ENCODE measurements around the gene TSGA10.
"Not testable (repeated sequence)": the region's sequence is repeated elsewhere in the genome, so short reads cannot be mapped to it uniquely, and the experiment has no call there.

The TSGA10 gene

GRCh38 chr2:99152199-99152895 lies 2.4 kb downstream of the TSGA10 start:
- DNase-seq (ENCODE audit: low read depth), result no peak
- TF ChIP-seq, protein P1, sequence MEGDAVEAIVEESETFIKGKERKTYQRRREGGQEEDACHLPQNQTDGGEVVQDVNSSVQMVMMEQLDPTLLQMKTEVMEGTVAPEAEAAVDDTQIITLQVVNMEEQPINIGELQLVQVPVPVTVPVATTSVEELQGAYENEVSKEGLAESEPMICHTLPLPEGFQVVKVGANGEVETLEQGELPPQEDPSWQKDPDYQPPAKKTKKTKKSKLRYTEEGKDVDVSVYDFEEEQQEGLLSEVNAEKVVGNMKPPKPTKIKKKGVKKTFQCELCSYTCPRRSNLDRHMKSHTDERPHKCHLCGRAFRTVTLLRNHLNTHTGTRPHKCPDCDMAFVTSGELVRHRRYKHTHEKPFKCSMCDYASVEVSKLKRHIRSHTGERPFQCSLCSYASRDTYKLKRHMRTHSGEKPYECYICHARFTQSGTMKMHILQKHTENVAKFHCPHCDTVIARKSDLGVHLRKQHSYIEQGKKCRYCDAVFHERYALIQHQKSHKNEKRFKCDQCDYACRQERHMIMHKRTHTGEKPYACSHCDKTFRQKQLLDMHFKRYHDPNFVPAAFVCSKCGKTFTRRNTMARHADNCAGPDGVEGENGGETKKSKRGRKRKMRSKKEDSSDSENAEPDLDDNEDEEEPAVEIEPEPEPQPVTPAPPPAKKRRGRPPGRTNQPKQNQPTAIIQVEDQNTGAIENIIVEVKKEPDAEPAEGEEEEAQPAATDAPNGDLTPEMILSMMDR (conservative IDR thresholded peaks at IDR 0.05; ENCODE audit: low read depth, low read length), result no peak
- H3K4me3 ChIP-seq (ENCODE audit: low read length), result no peak overlapping the region

GRCh38 chr2:99150706-99151105 lies 4.0 kb downstream of the TSGA10 start:
- TF ChIP-seq, protein P1 (conservative IDR thresholded peaks at IDR 0.05; ENCODE audit: low read depth, low read length), result no peak
- no peak overlapping the region for H3K4me3 ChIP-seq (ENCODE audit: low read length)
- no peak for DNase-seq (ENCODE audit: low read depth)

- H3K4me3 ChIP-seq (ENCODE audit: low read length), result peak within 1 kb of the TSS; percentile 86
- TF ChIP-seq, protein P1 (conservative IDR thresholded peaks at IDR 0.05; ENCODE audit: low read depth, low read length), result no peak
- DNase-seq (ENCODE audit: low read depth), result peak; percentile 65
Measured at GRCh38 chr2:99141110-99142108, 13.3 kb downstream of the TSGA10 start, which contains the start of gene C2orf15. Gene C2orf15, plus strand, starts transcription at chr2:99141707. Its CDS starts 8,852 bp downstream, at chr2:99150559.

DNA sequence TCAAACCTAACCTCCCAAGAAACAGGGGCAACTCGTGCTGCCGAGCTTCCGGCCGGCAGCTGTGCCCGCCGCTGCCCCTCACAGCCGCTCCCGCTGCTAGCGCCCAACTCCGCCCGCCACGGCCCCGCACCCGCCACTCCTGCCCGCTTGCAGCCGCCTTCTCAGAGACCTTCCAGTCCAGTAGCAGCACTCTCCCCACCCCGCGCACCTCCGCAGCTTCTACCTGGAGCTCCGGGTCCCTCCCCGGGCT lies 14.0 kb downstream of the TSGA10 start:
- DNase-seq (ENCODE audit: low read depth), result no peak
- TF ChIP-seq, protein P1 (conservative IDR thresholded peaks at IDR 0.05; ENCODE audit: low read depth, low read length), result no peak

GRCh38 chr2:99140056-99140859 lies 14.5 kb downstream of the TSGA10 start:
- H3K4me3 ChIP-seq (ENCODE audit: low read length), result peak overlapping the region; percentile 86
- no peak for DNase-seq (ENCODE audit: low read depth)
- TF ChIP-seq, protein P1 (conservative IDR thresholded peaks at IDR 0.05; ENCODE audit: low read depth, low read length), result no peak

More for the DNA sequence above, 14.0 kb downstream of the TSGA10 start:
- peak overlapping the region; percentile 86 for H3K4me3 ChIP-seq (ENCODE audit: low read length)

GRCh38 chr2:99139003-99139402 lies 15.7 kb downstream of the TSGA10 start:
- no peak overlapping the region for H3K4me3 ChIP-seq (ENCODE audit: low read length)
- no peak for DNase-seq (ENCODE audit: low read depth)
- TF ChIP-seq, protein P1 (conservative IDR thresholded peaks at IDR 0.05; ENCODE audit: low read depth, low read length), result no peak

- not testable (repeated sequence) for H3K4me3 ChIP-seq (ENCODE audit: low read length); DNase-seq (ENCODE audit: low read depth)
Measured at GRCh38 chr2:99135044-99135556, 19.6 kb downstream of the TSGA10 start.

Measured in retinal pigment epithelial cell (primary cell).